ES-I3 (cell line): ENCODE measurements around the gene CRYGC.
"Not testable (repeated sequence)": the region's sequence is repeated elsewhere in the genome, so short reads cannot be mapped to it uniquely, and the experiment has no call there.

Experiments
- H3K36me3 ChIP-seq: 2 replicates; pipeline ENCODE4 v1.6.1; 2013; ENCODE audit warnings: mild to moderate bottlenecking, low read length, control low read depth, moderate library complexity; ENCODE audit not compliant: insufficient read depth
- H3K4me1 ChIP-seq: 2 replicates; pipeline ENCODE4 v1.6.1; 2013; ENCODE audit warnings: mild to moderate bottlenecking, control low read depth, low read length; ENCODE audit not compliant: insufficient read depth
- H3K9ac ChIP-seq: 2 replicates; pipeline ENCODE4 v1.6.1; 2013; ENCODE audit warnings: low read depth, mild to moderate bottlenecking, low read length, moderate library complexity
- H3K9me3 ChIP-seq: 2 replicates; pipeline ENCODE4 v1.6.1; 2013; ENCODE audit warnings: mild to moderate bottlenecking, low read length, moderate library complexity; ENCODE audit not compliant: control insufficient read depth, insufficient read depth

CRYGC gene

GRCh38 chr2:208124013-208124715 lies 5.5 kb downstream of the CRYGC start, which contains the start of gene CRYGD:
CRYGD (minus strand) TSS chr2:208124524; CDS start chr2:208124473, 51 bp downstream.
- not testable (repeated sequence) for H3K36me3 ChIP-seq, H3K4me1 ChIP-seq, H3K9me3 ChIP-seq
- H3K9ac ChIP-seq: peak within 1 kb of the TSS; percentile 50; the same call in 1 of the 2 replicates

GRCh38 chr2:208122248-208122647 lies 7.4 kb downstream of the CRYGC start:
- Histone ChIP-seq H3K36me3 (no peaks in the 10 kb centered on the region), H3K9me3 (no peaks in the 10 kb centered on the region), H3K4me1 (no peaks in the 10 kb centered on the region), H3K9ac (no peak overlapping the region)

- Histone ChIP-seq H3K36me3 (no peaks in the 10 kb centered on the region), H3K9ac (no peak overlapping the region), H3K4me1 (no peaks in the 10 kb centered on the region), H3K9me3 (no peaks in the 10 kb centered on the region)
These were observed 10.7 kb downstream of the CRYGC start for GRCh38 chr2:208118918-208119317.

GRCh38 chr2:208117390-208117789 lies 12.2 kb downstream of the CRYGC start:
- not testable (repeated sequence) for H3K4me1 ChIP-seq, H3K9me3 ChIP-seq, H3K36me3 ChIP-seq, H3K9ac ChIP-seq

GRCh38 chr2:208112969-208113368 lies 16.7 kb downstream of the CRYGC start:
- Histone ChIP-seq H3K4me1 (peaks cover 15% of the 10 kb centered on the region), H3K9me3 (no peaks in the 10 kb centered on the region), H3K36me3 (no peaks in the 10 kb centered on the region), H3K9ac (peak overlapping the region; percentile 47; the same call in 1 of the 2 replicates)

- peak overlapping the region; percentile 47; the same call in 1 of the 2 replicates for H3K9ac ChIP-seq
These were observed 17.3 kb downstream of the CRYGC start for GRCh38 chr2:208112273-208112745.

GRCh38 chr2:208103616-208104015 lies 26.0 kb downstream of the CRYGC start:
- H3K36me3 ChIP-seq: no peaks in the 10 kb centered on the region
- H3K9me3 ChIP-seq: no peaks in the 10 kb centered on the region
- H3K9ac ChIP-seq: no peak overlapping the region
- no peaks in the 10 kb centered on the region for H3K4me1 ChIP-seq

More at GRCh38 chr2:208112273-208112745, 17.3 kb downstream of the CRYGC start:
- H3K36me3 ChIP-seq, H3K9me3 ChIP-seq: not testable (repeated sequence)
- H3K4me1 ChIP-seq: peaks cover 15% of the 10 kb centered on the region

GRCh38 chr2:208101716-208102631 lies 27.7 kb downstream of the CRYGC start:
- H3K9me3 ChIP-seq: no peaks in the 10 kb centered on the region
- H3K4me1 ChIP-seq: no peaks in the 10 kb centered on the region
- no peaks in the 10 kb centered on the region for H3K36me3 ChIP-seq
- H3K9ac ChIP-seq: no peak overlapping the region

- Histone ChIP-seq H3K36me3 (no peaks in the 10 kb centered on the region), H3K9ac (no peak overlapping the region), H3K4me1 (no peaks in the 10 kb centered on the region), H3K9me3 (no peaks in the 10 kb centered on the region)
These were observed 29.8 kb downstream of the CRYGC start for GRCh38 chr2:208099682-208100470.

- H3K9me3 ChIP-seq, H3K36me3 ChIP-seq: not testable (repeated sequence)
These were observed 30.9 kb downstream of the CRYGC start for GRCh38 chr2:208098701-208099100.

GRCh38 chr2:208098267-208098666 lies 31.4 kb downstream of the CRYGC start:
- Histone ChIP-seq H3K9ac (no peak overlapping the region), H3K36me3 (no peaks in the 10 kb centered on the region), H3K9me3 (no peaks in the 10 kb centered on the region), H3K4me1 (no peaks in the 10 kb centered on the region)

More at GRCh38 chr2:208098701-208099100, 30.9 kb downstream of the CRYGC start:
- H3K9ac ChIP-seq, H3K4me1 ChIP-seq: not testable (repeated sequence)

- Histone ChIP-seq H3K4me1 (no peaks in the 10 kb centered on the region), H3K36me3 (no peaks in the 10 kb centered on the region)
These were observed 31.8 kb downstream of the CRYGC start for GRCh38 chr2:208097801-208098200.

GRCh38 chr2:208097313-208097712 lies 32.3 kb downstream of the CRYGC start:
- H3K4me1 ChIP-seq: no peaks in the 10 kb centered on the region
- no peaks in the 10 kb centered on the region for H3K9me3 ChIP-seq
- H3K9ac ChIP-seq: no peak overlapping the region
- no peaks in the 10 kb centered on the region for H3K36me3 ChIP-seq

More at GRCh38 chr2:208097801-208098200, 31.8 kb downstream of the CRYGC start:
- H3K9me3 ChIP-seq: no peaks in the 10 kb centered on the region
- no peak overlapping the region for H3K9ac ChIP-seq

GRCh38 chr2:208096080-208096479 lies 33.5 kb downstream of the CRYGC start:
- Histone ChIP-seq H3K9ac (no peak overlapping the region), H3K4me1 (no peaks in the 10 kb centered on the region), H3K9me3 (no peaks in the 10 kb centered on the region), H3K36me3 (no peaks in the 10 kb centered on the region)
